SK-N-SH (cell line): ENCODE results near the gene GABRB2. TPM values are rescaled to one million over a fixed set of nuclear protein-coding genes. Genes with fewer than 3 reads are reported as not detected.

Experiments used
- CTCF ChIA-PET: fragments of 300-600, 350-600 bp; formaldehyde crosslinking; extraction: SDS; loops from one replicate; lab custom pipeline; 2021; lab: Yijun Ruan, JAX
- POLR2A ChIA-PET: fragments of 350-600 bp; sonication (Branson Sonifier 250); formaldehyde crosslinking; extraction: SDS; loops from one replicate; lab custom pipeline; 2020; ENCODE audit warnings: antibody characterized with exemption, inconsistent platforms; lab: Yijun Ruan, JAX
- DNase-seq: peaks from one replicate; pipeline ENCODE4 v3.0.0; 2012
- H2AFZ ChIP-seq: fragments of 200-600 bp; sonication (generic); 2 replicates; pipeline ENCODE4 v1.8.1; 2016; ENCODE audit warnings: antibody characterized with exemption, mild to moderate bottlenecking, low read depth
- H3F3A ChIP-seq: fragments of 200-600 bp; sonication (generic); replicated peaks from 2 replicates; pipeline ENCODE3; 2016; ENCODE audit warnings: antibody characterized with exemption, mild to moderate bottlenecking; ENCODE audit not compliant: insufficient read depth
- H3K27ac ChIP-seq, 2 experiments: fragments of 200-500 bp in 1 of 2; fragments of 200-600 bp in 1 of 2; sonication (Bioruptor generic) in 1 of 2; sonication (generic), shearing (Covaris generic) in 1 of 2; 2 replicates each; pipeline versions ENCODE4 v1.5.1 to v1.6.1; 2014 to 2016; ENCODE audit warnings: low read depth in 2 of 2, inconsistent platforms in 1 of 2, low read length in 1 of 2, mild to moderate bottlenecking in 1 of 2, mixed read lengths in 1 of 2
- H3K27me3 ChIP-seq: fragments of 200-600 bp; sonication (generic), shearing (Covaris generic); 2 replicates; pipeline ENCODE4 v1.6.1; 2016; ENCODE audit warnings: mixed run types; ENCODE audit not compliant: insufficient read depth
- H3K36me3 ChIP-seq, 2 experiments: fragments of 200-500 bp in 1 of 2; fragments of 200-600 bp in 1 of 2; sonication (Bioruptor generic) in 1 of 2; sonication (generic) in 1 of 2; replicated peaks in 1 of 2; 2 replicates each; pipeline versions ENCODE3 to v1.5.1; 2014 to 2016; ENCODE audit warnings: low read length in 1 of 2, mild to moderate bottlenecking in 1 of 2; ENCODE audit not compliant: insufficient read depth in 2 of 2, control insufficient read depth in 1 of 2
- H3K4me1 ChIP-seq, 2 experiments: fragments of 200-500 bp in 1 of 2; fragments of 200-600 bp in 1 of 2; sonication (Bioruptor generic) in 1 of 2; sonication (generic), shearing (Covaris generic) in 1 of 2; 2 replicates each; pipeline versions ENCODE4 v1.5.1 to v1.6.1; 2014 to 2016; ENCODE audit warnings: low read depth in 1 of 2, low read length in 1 of 2, mixed run types in 1 of 2; ENCODE audit not compliant: insufficient read depth in 2 of 2, control insufficient read depth in 1 of 2
- H3K4me2 ChIP-seq: fragments of 200-600 bp; sonication (generic), shearing (Covaris generic); 2 replicates; pipeline ENCODE4 v1.6.1; 2017; ENCODE audit warnings: mixed run types
- H3K4me3 ChIP-seq, 2 experiments: fragments of 200-500 bp in 1 of 2; fragments of 200-600 bp in 1 of 2; sonication (Bioruptor generic) in 1 of 2; sonication (generic), shearing (Covaris generic) in 1 of 2; 2 replicates each; pipeline versions ENCODE4 v1.5.1 to v1.8.1; 2014 to 2016; ENCODE audit warnings: low read depth in 2 of 2, inconsistent platforms in 1 of 2, low read length in 1 of 2, mild to moderate bottlenecking in 1 of 2, mixed read lengths in 1 of 2, moderate library complexity in 1 of 2
- H3K79me2 ChIP-seq: fragments of 200-600 bp; sonication (generic); 2 replicates; pipeline ENCODE4 v1.8.1; 2017; ENCODE audit warnings: mild to moderate bottlenecking; ENCODE audit not compliant: insufficient read depth
- H3K9ac ChIP-seq: fragments of 200-600 bp; sonication (generic); 2 replicates; pipeline ENCODE4 v1.6.1; 2017; ENCODE audit warnings: mixed run types
- H3K9me2 ChIP-seq: fragments of 200-600 bp; sonication (generic); 2 replicates; pipeline ENCODE4 v1.6.1; 2017; ENCODE audit warnings: mixed run types
- H3K9me3 ChIP-seq: fragments of 200-600 bp; sonication (generic); 2 replicates; pipeline ENCODE4 v1.6.1; 2017; ENCODE audit warnings: mixed run types, mild to moderate bottlenecking, moderate library complexity
- H4K20me1 ChIP-seq: fragments of 200-600 bp; sonication (generic); 2 replicates; pipeline ENCODE4 v1.6.1; 2017; ENCODE audit warnings: mild to moderate bottlenecking, mixed run types; ENCODE audit not compliant: insufficient read depth
- ELF1 ChIP-seq: IDR thresholded peaks from 2 replicates; pipeline ENCODE4 v1.4.0; 2012
- EP300 ChIP-seq, 2 experiments: IDR thresholded peaks; 2 replicates each; pipeline versions ENCODE4 v1.4.0 to v1.6.1; 2012; ENCODE audit warnings: borderline replicate concordance in 1 of 2, low read depth in 1 of 2, low read length in 1 of 2
- EZH2phosphoT487 ChIP-seq: fragments of 200-600 bp; sonication (generic); IDR thresholded peaks from 2 replicates; pipeline ENCODE4 v1.6.1; 2017; ENCODE audit warnings: low read depth, mixed run types, mild to moderate bottlenecking, antibody characterized with exemption, moderate library complexity, borderline replicate concordance
- FOXJ3 ChIP-seq: sonication (generic); formaldehyde crosslinking; IDR thresholded peaks from 2 replicates; pipeline ENCODE4 v1.5.1; 2020; ENCODE audit warnings: mild to moderate bottlenecking, missing genetic modification reagents
- FOXM1 ChIP-seq: IDR thresholded peaks from 2 replicates; pipeline ENCODE4 v1.4.0; 2012; ENCODE audit warnings: low read depth, mild to moderate bottlenecking
- MEF2A ChIP-seq: IDR thresholded peaks from 2 replicates; pipeline ENCODE4 v1.4.0; 2012; ENCODE audit warnings: low read depth, borderline replicate concordance
- MXI1 ChIP-seq: IDR thresholded peaks from 2 replicates; pipeline ENCODE4 v1.6.1; 2012; ENCODE audit warnings: mild to moderate bottlenecking, low read depth, low read length, improper control_type of control experiment
- NFIC ChIP-seq: IDR thresholded peaks from 2 replicates; pipeline ENCODE4 v1.4.0; 2012; ENCODE audit warnings: borderline replicate concordance
- RAD21 ChIP-seq: IDR thresholded peaks from 2 replicates; pipeline ENCODE4 v1.6.1; 2012; ENCODE audit warnings: mild to moderate bottlenecking, low read length
- RFX5 ChIP-seq: IDR thresholded peaks from 2 replicates; pipeline ENCODE4 v1.6.1; 2012; ENCODE audit warnings: mild to moderate bottlenecking, improper control_type of control experiment, low read length
- RXRA ChIP-seq: IDR thresholded peaks from 2 replicates; pipeline ENCODE4 v1.4.0; 2012; ENCODE audit warnings: low read depth, mild to moderate bottlenecking, borderline replicate concordance
- SIN3A ChIP-seq: IDR thresholded peaks from 2 replicates; pipeline ENCODE4 v1.6.1; 2012; ENCODE audit warnings: low read depth, mild to moderate bottlenecking, low read length, moderate library complexity, borderline replicate concordance
- TEAD4 ChIP-seq: IDR thresholded peaks from 2 replicates; pipeline ENCODE4 v1.4.0; 2012; ENCODE audit warnings: mild to moderate bottlenecking, borderline replicate concordance; ENCODE audit not compliant: insufficient read depth
- YY1 ChIP-seq: IDR thresholded peaks from 2 replicates; pipeline ENCODE4 v1.4.0; 2012; ENCODE audit warnings: low read depth, mild to moderate bottlenecking
- WGBS: methylation state at CpG from one replicate; pipeline ENCODE4 v1.1.6; 2017; ENCODE audit warnings: low lambda C conversion rate; 5-methylcytosine and 5-hydroxymethylcytosine counted together
- polyA plus RNA-seq, 3 experiments: library from polyadenylated mRNA; depleted of rRNA; stranded (reverse); fragments of >200 nt; gene quantifications; 2 replicates each; pipeline ENCODE4 v1.2.3, GENCODE V29; 2012
- TF ChIP-seq, protein P1 (sequence below): IDR thresholded peaks from 2 replicates; pipeline ENCODE4 v1.4.0; 2012; ENCODE audit warnings: low read depth, borderline replicate concordance
- TF ChIP-seq, protein P2 (sequence below): fragments of 150-350 bp; IDR thresholded peaks from 2 replicates; pipeline ENCODE4 v1.6.1; 2017; ENCODE audit warnings: antibody characterized with exemption, low read length, low read depth, borderline replicate concordance
- TF ChIP-seq, protein P3 (sequence below): IDR thresholded peaks from 2 replicates; pipeline ENCODE4; 2012
- TF ChIP-seq, protein P4 (sequence below): fragments of 200-600 bp; sonication (generic); IDR thresholded peaks from 2 replicates; pipeline ENCODE4 v1.6.1; 2017; ENCODE audit warnings: antibody characterized with exemption, mild to moderate bottlenecking, moderate library complexity
- TF ChIP-seq, protein P5 (sequence below): IDR thresholded peaks from 2 replicates; pipeline ENCODE4 v1.4.0; 2012; ENCODE audit warnings: low read depth
- TF ChIP-seq, protein P6 (sequence below): fragments of 150-350 bp; IDR thresholded peaks from 2 replicates; pipeline ENCODE4 v1.6.1; 2016; ENCODE audit warnings: mild to moderate bottlenecking, low read depth, low read length

The GABRB2 gene
- polyA plus RNA-seq, 1 of the 3 experiments (the other 2 are of a cell fraction): not detected

DNA sequence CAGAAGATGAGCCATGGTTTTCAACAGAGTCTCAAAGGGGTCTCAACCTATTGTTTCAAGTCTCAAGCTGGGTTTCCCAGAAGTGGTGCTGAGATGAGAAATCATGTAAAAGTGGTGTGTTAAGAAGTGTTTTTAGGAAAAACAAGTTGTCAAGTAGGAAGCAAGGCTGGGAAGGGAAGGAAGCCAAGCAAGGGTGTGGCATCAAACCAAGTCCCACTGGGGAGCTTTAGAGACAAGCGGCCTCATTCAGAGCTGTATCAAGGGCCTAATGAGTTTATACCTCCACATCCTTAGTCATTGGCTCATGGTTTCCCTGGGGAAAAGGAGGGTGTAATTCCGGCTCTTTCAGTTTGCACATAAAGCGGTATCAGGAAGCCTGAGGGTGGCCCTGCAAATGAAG lies 26.4 kb upstream of the GABRB2 start:
- Histone ChIP-seq H3K4me2 (no peak overlapping the region), H3K4me1 (no peaks in the 10 kb centered on the region), H3K27me3 (no peaks in the 10 kb centered on the region), H3K9me3 (no peaks in the 10 kb centered on the region), H3K9me2 (no peaks in the 10 kb centered on the region), H4K20me1 (no peaks in the 10 kb centered on the region), H3K4me3 (no peak overlapping the region), H2AFZ (no peak overlapping the region), H3K36me3 (no peaks in the 10 kb centered on the region), H3K9ac (no peak overlapping the region), H3F3A (no peaks in the 10 kb centered on the region), H3K27ac (no peak overlapping the region), H3K79me2 (no peaks in the 10 kb centered on the region)
- CTCF ChIA-PET: no interaction called here
- 10% methylated on average over 3 of the region's 3 CpGs for WGBS
- TF ChIP-seq RFX5: no peak
- no peak for TF ChIP-seq MXI1
- TF ChIP-seq, protein P1, sequence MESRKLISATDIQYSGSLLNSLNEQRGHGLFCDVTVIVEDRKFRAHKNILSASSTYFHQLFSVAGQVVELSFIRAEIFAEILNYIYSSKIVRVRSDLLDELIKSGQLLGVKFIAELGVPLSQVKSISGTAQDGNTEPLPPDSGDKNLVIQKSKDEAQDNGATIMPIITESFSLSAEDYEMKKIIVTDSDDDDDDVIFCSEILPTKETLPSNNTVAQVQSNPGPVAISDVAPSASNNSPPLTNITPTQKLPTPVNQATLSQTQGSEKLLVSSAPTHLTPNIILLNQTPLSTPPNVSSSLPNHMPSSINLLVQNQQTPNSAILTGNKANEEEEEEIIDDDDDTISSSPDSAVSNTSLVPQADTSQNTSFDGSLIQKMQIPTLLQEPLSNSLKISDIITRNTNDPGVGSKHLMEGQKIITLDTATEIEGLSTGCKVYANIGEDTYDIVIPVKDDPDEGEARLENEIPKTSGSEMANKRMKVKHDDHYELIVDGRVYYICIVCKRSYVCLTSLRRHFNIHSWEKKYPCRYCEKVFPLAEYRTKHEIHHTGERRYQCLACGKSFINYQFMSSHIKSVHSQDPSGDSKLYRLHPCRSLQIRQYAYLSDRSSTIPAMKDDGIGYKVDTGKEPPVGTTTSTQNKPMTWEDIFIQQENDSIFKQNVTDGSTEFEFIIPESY: no peak
- no peak for TF ChIP-seq MEF2A
- no peak for TF ChIP-seq ELF1
- no peak for TF ChIP-seq TEAD4
- TF ChIP-seq, protein P2, sequence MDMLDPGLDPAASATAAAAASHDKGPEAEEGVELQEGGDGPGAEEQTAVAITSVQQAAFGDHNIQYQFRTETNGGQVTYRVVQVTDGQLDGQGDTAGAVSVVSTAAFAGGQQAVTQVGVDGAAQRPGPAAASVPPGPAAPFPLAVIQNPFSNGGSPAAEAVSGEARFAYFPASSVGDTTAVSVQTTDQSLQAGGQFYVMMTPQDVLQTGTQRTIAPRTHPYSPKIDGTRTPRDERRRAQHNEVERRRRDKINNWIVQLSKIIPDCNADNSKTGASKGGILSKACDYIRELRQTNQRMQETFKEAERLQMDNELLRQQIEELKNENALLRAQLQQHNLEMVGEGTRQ: no peak
- TF ChIP-seq, protein P3, sequence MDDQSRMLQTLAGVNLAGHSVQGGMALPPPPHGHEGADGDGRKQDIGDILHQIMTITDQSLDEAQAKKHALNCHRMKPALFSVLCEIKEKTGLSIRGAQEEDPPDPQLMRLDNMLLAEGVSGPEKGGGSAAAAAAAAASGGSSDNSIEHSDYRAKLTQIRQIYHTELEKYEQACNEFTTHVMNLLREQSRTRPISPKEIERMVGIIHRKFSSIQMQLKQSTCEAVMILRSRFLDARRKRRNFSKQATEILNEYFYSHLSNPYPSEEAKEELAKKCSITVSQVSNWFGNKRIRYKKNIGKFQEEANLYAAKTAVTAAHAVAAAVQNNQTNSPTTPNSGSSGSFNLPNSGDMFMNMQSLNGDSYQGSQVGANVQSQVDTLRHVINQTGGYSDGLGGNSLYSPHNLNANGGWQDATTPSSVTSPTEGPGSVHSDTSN: no peak
- TF ChIP-seq, protein P4, sequence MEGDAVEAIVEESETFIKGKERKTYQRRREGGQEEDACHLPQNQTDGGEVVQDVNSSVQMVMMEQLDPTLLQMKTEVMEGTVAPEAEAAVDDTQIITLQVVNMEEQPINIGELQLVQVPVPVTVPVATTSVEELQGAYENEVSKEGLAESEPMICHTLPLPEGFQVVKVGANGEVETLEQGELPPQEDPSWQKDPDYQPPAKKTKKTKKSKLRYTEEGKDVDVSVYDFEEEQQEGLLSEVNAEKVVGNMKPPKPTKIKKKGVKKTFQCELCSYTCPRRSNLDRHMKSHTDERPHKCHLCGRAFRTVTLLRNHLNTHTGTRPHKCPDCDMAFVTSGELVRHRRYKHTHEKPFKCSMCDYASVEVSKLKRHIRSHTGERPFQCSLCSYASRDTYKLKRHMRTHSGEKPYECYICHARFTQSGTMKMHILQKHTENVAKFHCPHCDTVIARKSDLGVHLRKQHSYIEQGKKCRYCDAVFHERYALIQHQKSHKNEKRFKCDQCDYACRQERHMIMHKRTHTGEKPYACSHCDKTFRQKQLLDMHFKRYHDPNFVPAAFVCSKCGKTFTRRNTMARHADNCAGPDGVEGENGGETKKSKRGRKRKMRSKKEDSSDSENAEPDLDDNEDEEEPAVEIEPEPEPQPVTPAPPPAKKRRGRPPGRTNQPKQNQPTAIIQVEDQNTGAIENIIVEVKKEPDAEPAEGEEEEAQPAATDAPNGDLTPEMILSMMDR: no peak
- TF ChIP-seq YY1: no peak
- TF ChIP-seq, protein P5, sequence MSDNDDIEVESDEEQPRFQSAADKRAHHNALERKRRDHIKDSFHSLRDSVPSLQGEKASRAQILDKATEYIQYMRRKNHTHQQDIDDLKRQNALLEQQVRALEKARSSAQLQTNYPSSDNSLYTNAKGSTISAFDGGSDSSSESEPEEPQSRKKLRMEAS: no peak
- no peak for TF ChIP-seq NFIC
- no peak for TF ChIP-seq FOXJ3
- TF ChIP-seq, protein P6, sequence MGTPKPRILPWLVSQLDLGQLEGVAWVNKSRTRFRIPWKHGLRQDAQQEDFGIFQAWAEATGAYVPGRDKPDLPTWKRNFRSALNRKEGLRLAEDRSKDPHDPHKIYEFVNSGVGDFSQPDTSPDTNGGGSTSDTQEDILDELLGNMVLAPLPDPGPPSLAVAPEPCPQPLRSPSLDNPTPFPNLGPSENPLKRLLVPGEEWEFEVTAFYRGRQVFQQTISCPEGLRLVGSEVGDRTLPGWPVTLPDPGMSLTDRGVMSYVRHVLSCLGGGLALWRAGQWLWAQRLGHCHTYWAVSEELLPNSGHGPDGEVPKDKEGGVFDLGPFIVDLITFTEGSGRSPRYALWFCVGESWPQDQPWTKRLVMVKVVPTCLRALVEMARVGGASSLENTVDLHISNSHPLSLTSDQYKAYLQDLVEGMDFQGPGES: no peak
- no peak for TF ChIP-seq EP300 (IDR thresholded peaks at IDR 0.05; ENCODE audit: borderline replicate concordance in 1 of 2, low read depth in 1 of 2, low read length in 1 of 2)
- TF ChIP-seq RXRA: no peak
- TF ChIP-seq EZH2phosphoT487: no peak
- no peak for TF ChIP-seq FOXM1
- no peak for TF ChIP-seq RAD21
- TF ChIP-seq SIN3A: no peak
- no peak for DNase-seq
- POLR2A ChIA-PET: no interaction called here
